Measurements from ENCODE around the gene MAP3K2. TPM values are rescaled to one million over a fixed set of nuclear protein-coding genes. Genes with fewer than 3 reads are reported as not detected.

Gene MAP3K2
- total RNA-seq, 4 donors from 2014 or later: 29.4 to 49.1 (median 44.0) TPM

- Histone ChIP-seq H3K27me3 (no peaks in the 10 kb centered on the region), H3K4me1 (no peaks in the 10 kb centered on the region), H3K4me3 (no peak overlapping the region), H3K36me3 (peaks cover 3% of the 10 kb centered on the region), H3K27ac (no peak overlapping the region), H3K9me3 (no peaks in the 10 kb centered on the region)
- TF ChIP-seq POLR2AphosphoS5 (IDR thresholded peaks at IDR 0.05): no peak
- TF ChIP-seq POLR2A (IDR thresholded peaks at IDR 0.05): no peak
- TF ChIP-seq, protein P1, sequence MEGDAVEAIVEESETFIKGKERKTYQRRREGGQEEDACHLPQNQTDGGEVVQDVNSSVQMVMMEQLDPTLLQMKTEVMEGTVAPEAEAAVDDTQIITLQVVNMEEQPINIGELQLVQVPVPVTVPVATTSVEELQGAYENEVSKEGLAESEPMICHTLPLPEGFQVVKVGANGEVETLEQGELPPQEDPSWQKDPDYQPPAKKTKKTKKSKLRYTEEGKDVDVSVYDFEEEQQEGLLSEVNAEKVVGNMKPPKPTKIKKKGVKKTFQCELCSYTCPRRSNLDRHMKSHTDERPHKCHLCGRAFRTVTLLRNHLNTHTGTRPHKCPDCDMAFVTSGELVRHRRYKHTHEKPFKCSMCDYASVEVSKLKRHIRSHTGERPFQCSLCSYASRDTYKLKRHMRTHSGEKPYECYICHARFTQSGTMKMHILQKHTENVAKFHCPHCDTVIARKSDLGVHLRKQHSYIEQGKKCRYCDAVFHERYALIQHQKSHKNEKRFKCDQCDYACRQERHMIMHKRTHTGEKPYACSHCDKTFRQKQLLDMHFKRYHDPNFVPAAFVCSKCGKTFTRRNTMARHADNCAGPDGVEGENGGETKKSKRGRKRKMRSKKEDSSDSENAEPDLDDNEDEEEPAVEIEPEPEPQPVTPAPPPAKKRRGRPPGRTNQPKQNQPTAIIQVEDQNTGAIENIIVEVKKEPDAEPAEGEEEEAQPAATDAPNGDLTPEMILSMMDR (IDR thresholded peaks at IDR 0.05): no peak
- TF ChIP-seq EP300 (IDR thresholded peaks at IDR 0.05): no peak
- 95% methylated on average over 4 of the region's 4 CpGs for WGBS
- DNase-seq (ENCODE audit: low spot score in 2 of 2): no peak
Observed at GRCh38 chr2:127429291-127429690, 41.5 kb upstream of the MAP3K2 start.

DNA sequence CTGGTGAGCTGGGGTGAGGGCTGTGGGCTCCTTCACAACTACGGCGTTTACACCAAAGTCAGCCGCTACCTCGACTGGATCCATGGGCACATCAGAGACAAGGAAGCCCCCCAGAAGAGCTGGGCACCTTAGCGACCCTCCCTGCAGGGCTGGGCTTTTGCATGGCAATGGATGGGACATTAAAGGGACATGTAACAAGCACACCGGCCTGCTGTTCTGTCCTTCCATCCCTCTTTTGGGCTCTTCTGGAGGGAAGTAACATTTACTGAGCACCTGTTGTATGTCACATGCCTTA, 41.0 kb upstream of the MAP3K2 start:
- no peak for DNase-seq (ENCODE audit: low spot score in 2 of 2)
- H3K9me3 ChIP-seq: no peaks in the 10 kb centered on the region
- no peak overlapping the region for H3K4me3 ChIP-seq
- TF ChIP-seq, protein P1 (IDR thresholded peaks at IDR 0.05): no peak
- TF ChIP-seq EP300 (IDR thresholded peaks at IDR 0.05): no peak
- TF ChIP-seq POLR2A (IDR thresholded peaks at IDR 0.05): no peak
- TF ChIP-seq POLR2AphosphoS5 (IDR thresholded peaks at IDR 0.05): no peak
- H3K4me1 ChIP-seq: no peaks in the 10 kb centered on the region
- WGBS: 95% methylated on average over 4 of the region's 6 CpGs
- H3K27me3 ChIP-seq: no peaks in the 10 kb centered on the region
- no peak overlapping the region for H3K27ac ChIP-seq
- peaks cover 3% of the 10 kb centered on the region for H3K36me3 ChIP-seq

DNA sequence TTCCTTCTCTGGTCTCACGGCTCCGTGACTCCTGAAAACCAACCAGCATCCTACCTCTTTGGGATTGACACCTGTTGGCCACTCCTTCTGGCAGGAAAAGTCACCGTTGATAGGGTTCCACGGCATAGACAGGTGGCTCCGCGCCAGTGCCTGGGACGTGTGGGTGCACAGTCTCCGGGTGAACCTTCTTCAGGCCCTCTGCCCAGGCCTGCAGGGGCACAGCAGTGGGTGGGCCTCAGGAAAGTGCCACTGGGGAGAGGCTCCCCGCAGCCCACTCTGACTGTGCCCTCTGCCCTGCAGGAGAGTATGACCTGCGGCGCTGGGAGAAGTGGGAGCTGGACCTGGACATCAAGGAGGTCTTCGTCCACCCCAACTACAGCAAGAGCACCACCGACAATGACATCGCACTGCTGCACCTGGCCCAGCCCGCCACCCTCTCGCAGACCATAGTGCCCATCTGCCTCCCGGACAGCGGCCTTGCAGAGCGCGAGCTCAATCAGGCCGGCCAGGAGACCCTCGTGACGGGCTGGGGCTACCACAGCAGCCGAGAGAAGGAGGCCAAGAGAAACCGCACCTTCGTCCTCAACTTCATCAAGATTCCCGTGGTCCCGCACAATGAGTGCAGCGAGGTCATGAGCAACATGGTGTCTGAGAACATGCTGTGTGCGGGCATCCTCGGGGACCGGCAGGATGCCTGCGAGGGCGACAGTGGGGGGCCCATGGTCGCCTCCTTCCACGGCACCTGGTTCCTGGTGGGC, 40.5 kb upstream of the MAP3K2 start:
- Histone ChIP-seq H3K27me3 (peaks cover 4% of the 10 kb centered on the region), H3K4me1 (peaks cover 5% of the 10 kb centered on the region), H3K27ac (no peak overlapping the region), H3K4me3 (no peak overlapping the region), H3K9me3 (no peaks in the 10 kb centered on the region), H3K36me3 (peaks cover 3% of the 10 kb centered on the region)
- no peak for TF ChIP-seq POLR2AphosphoS5 (IDR thresholded peaks at IDR 0.05)
- TF ChIP-seq POLR2A (IDR thresholded peaks at IDR 0.05): no peak
- TF ChIP-seq, protein P1 (IDR thresholded peaks at IDR 0.05): no peak
- no peak for TF ChIP-seq EP300 (IDR thresholded peaks at IDR 0.05)
- no peak for DNase-seq (ENCODE audit: low spot score in 2 of 2)
- 91% methylated on average over 25 of the region's 36 CpGs for WGBS

- no peak overlapping the region for H3K27ac ChIP-seq
- 79% methylated on average over 6 of the region's 7 CpGs for WGBS
- no peak for DNase-seq (ENCODE audit: low spot score in 2 of 2)
Observed at GRCh38 chr2:127427376-127428056, 39.7 kb upstream of the MAP3K2 start.

More at GRCh38 chr2:127427376-127428056, 39.7 kb upstream of the MAP3K2 start:
- no peak overlapping the region for H3K4me3 ChIP-seq
- H3K4me1 ChIP-seq: peaks cover 12% of the 10 kb centered on the region
- TF ChIP-seq EP300 (IDR thresholded peaks at IDR 0.05) (no peak), POLR2AphosphoS5 (IDR thresholded peaks at IDR 0.05) (no peak), POLR2A (IDR thresholded peaks at IDR 0.05) (no peak)
- TF ChIP-seq, protein P1 (IDR thresholded peaks at IDR 0.05): no peak
- H3K36me3 ChIP-seq: peaks cover 3% of the 10 kb centered on the region
- H3K27me3 ChIP-seq: peaks cover 12% of the 10 kb centered on the region
- no peaks in the 10 kb centered on the region for H3K9me3 ChIP-seq

Measured in suprapubic skin (tissue), 4 donors.